ENCODE results near the gene SIX1.

DNA sequence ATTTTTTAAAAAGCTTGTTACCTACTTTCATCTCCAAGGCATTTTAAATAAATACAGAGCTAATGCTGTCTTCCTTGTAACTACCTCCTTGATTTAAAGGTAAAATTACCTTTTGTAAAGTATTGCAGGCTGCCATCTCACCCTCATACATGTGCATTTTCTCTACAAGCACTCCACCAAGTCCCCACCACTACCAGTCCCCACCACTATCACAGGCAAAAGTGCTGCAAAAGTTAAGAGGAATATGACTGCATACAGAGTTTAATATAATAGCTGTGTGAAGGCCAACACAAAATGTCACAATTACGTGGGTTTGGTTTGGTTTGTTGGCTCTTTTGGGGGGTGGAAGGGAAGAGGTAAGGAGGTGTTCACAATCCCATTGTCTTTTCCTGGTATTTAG, 9.6 kb downstream of the SIX1 start:
- no peak for TF ChIP-seq POLR2A (IDR thresholded peaks at IDR 0.05)
- TF ChIP-seq, protein P1, sequence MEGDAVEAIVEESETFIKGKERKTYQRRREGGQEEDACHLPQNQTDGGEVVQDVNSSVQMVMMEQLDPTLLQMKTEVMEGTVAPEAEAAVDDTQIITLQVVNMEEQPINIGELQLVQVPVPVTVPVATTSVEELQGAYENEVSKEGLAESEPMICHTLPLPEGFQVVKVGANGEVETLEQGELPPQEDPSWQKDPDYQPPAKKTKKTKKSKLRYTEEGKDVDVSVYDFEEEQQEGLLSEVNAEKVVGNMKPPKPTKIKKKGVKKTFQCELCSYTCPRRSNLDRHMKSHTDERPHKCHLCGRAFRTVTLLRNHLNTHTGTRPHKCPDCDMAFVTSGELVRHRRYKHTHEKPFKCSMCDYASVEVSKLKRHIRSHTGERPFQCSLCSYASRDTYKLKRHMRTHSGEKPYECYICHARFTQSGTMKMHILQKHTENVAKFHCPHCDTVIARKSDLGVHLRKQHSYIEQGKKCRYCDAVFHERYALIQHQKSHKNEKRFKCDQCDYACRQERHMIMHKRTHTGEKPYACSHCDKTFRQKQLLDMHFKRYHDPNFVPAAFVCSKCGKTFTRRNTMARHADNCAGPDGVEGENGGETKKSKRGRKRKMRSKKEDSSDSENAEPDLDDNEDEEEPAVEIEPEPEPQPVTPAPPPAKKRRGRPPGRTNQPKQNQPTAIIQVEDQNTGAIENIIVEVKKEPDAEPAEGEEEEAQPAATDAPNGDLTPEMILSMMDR (IDR thresholded peaks at IDR 0.05), result no peak

Measured in vagina (tissue), 2 donors.